Esophagus muscularis mucosa (tissue), 4 donors: ENCODE data around the gene ADAMTSL1. TPM values are rescaled to one million over a fixed set of nuclear protein-coding genes. Genes with fewer than 3 reads are reported as not detected.

Source experiments
- DNase-seq: peaks from one replicate; pipeline ENCODE4 v3.0.0-alpha.2; 2017; ENCODE audit errors: extremely low spot score
- H3K27ac ChIP-seq, 4 donors: fragments of 200-600 bp; sonication (generic); replicated peaks in 1 of 4; 1 replicate in 3 of 4; 2 replicates in 1 of 4; pipeline ENCODE4 v1.5.1; 2016 to 2019; ENCODE audit warnings: mild to moderate bottlenecking in 1 of 4
- H3K27me3 ChIP-seq, 4 donors: fragments of 200-600 bp; sonication (generic); one replicate each; pipeline versions ENCODE4 v1.5.1 to v1.6.0; 2016 to 2019
- H3K36me3 ChIP-seq, 4 donors: fragments of 200-600 bp; sonication (generic); one replicate each; pipeline ENCODE4 v1.5.1; 2016 to 2019
- H3K4me1 ChIP-seq, 4 donors: fragments of 200-600 bp; sonication (generic); one replicate each; pipeline ENCODE4 v1.5.1; 2016 to 2019
- H3K4me3 ChIP-seq, 4 donors: fragments of 200-600 bp; sonication (generic); 1 replicate in 2 of 4; 2 replicates in 2 of 4; pipeline ENCODE4 v1.5.1; 2016 to 2019; ENCODE audit warnings: mild to moderate bottlenecking in 4 of 4, moderate library complexity in 1 of 4
- H3K9me3 ChIP-seq, 4 donors: fragments of 200-600 bp; sonication (generic); 1 replicate in 3 of 4; 2 replicates in 1 of 4; pipeline ENCODE4 v1.5.1; 2016 to 2019
- CTCF ChIP-seq, 3 experiments: fragments of 200-600 bp in 2 of 3; fragments of 450-650 bp in 1 of 3; sonication (generic) in 2 of 3; IDR thresholded peaks; one replicate each; pipeline ENCODE4 v1.5.1; 2017 to 2019; ENCODE audit warnings: antibody characterized with exemption in 3 of 3, mild to moderate bottlenecking in 2 of 3, moderate library complexity in 1 of 3
- EP300 ChIP-seq: sonication (generic); formaldehyde crosslinking; IDR thresholded peaks from one replicate; pipeline ENCODE4 v1.6.1; 2017; ENCODE audit warnings: antibody characterized with exemption
- POLR2A ChIP-seq: fragments of 450-650 bp; IDR thresholded peaks from one replicate; pipeline ENCODE4 v1.6.1; 2017; ENCODE audit warnings: antibody characterized with exemption, moderate library complexity, mild to moderate bottlenecking, low read depth
- POLR2AphosphoS5 ChIP-seq, 2 donors: sonication (generic); formaldehyde crosslinking; IDR thresholded peaks; one replicate each; pipeline ENCODE4 v1.6.1; 2017; ENCODE audit warnings: antibody characterized with exemption in 2 of 2
- WGBS: methylation state at CpG from one replicate; pipeline ENCODE4 v1.1.5; 2018; 5-methylcytosine and 5-hydroxymethylcytosine counted together
- intact Hi-C: fragments of 100-400 bp; cut with DNase I; formaldehyde crosslinking; loops from one replicate; pipeline ENCODE4 v1.15.1; 2023
- total RNA-seq, 4 donors: library from RNA; depleted of rRNA; stranded (reverse); fragments of >200 nt; gene quantifications; one replicate each; pipeline versions ENCODE4 v1.1.0 to v1.2.1, GENCODE V29; 2016

Gene ADAMTSL1
- total RNA-seq, 4 donors from 2014 or later, result 81.7 to 172 (median 145) TPM

DNA sequence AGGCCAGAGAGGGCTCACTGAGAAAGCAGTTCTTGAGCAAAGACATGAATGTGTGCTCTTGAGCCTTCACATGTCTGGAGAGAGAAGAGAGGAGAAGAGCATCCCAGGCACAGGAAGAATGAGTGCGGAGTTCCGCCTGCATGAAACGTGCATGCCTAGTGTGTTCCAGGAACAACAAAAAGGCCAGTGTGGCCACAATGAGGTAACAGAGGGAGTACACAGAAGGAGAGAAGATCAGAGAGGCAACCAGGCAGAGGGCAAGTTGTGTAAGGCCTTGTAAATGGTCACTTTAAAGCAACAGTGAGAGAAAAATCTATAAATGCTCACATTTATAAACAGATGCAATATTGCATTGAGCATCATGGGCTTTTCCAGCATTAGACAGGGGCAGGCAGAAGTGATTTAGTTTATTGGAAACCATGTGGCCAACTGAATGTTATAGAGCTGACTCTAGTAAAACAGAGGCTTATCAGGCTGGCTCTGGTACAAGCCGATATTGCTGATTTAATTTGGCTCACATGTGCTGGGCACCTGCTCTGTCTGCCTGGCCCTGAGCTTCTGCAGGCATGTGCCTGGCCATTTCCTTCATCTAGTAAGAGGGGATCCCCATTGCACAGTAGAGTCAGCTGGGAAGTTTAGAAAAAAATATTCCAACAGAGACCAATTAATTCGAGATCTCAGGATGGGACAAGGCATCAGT, 373.8 kb downstream of the ADAMTSL1 start:
- no peak for DNase-seq
- no peak overlapping the region for H3K27ac ChIP-seq
- intact Hi-C loops, result no loop called here
- H3K27me3 ChIP-seq, result no peaks in the 10 kb centered on the region
- TF ChIP-seq POLR2AphosphoS5 (IDR thresholded peaks at IDR 0.05), result no peak
- no peak for TF ChIP-seq CTCF (IDR thresholded peaks at IDR 0.05)
- TF ChIP-seq EP300, result no peak
- 72% methylated on average over 5 of the region's 5 CpGs for WGBS
- H3K4me3 ChIP-seq, result no peak overlapping the region
- peaks cover 0 to 8% (median 0%) of the 10 kb centered on the region in 4 donors for H3K4me1 ChIP-seq
- H3K36me3 ChIP-seq, result peaks cover 0 to 6% (median 0%) of the 10 kb centered on the region in 4 donors
- no peaks in the 10 kb centered on the region for H3K9me3 ChIP-seq

DNA sequence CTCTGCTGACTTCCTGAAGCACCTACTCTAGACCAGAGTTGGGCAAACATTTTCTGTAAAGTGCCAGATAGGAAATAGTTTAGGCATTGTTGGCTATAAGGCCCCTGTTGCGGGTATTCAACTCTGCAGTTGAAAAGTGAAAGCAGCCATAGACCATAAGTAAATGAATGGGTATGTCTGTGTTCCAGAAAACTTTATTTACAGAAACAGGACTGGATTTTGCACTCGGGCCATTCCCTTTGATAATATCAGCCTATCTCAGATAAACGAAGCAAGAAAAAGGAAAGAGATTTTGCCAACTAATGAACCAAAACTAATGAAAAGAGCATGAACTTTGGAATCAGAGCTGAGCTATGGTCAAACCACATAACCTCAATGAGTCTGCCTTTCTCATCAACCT, 374.7 kb downstream of the ADAMTSL1 start:
- Histone ChIP-seq H3K27ac (no peak overlapping the region), H3K4me1 (peaks cover 0 to 8% (median 0%) of the 10 kb centered on the region in 4 donors), H3K4me3 (no peak overlapping the region), H3K36me3 (peaks cover 0 to 6% (median 0%) of the 10 kb centered on the region in 4 donors), H3K27me3 (no peaks in the 10 kb centered on the region), H3K9me3 (no peaks in the 10 kb centered on the region)
- DNase-seq, result no peak
- TF ChIP-seq EP300 (no peak), POLR2AphosphoS5 (IDR thresholded peaks at IDR 0.05) (no peak), POLR2A (no peak), CTCF (IDR thresholded peaks at IDR 0.05) (no peak)
- intact Hi-C loops, result no loop called here
- 75% methylated on average over 3 of the region's 3 CpGs for WGBS

DNA sequence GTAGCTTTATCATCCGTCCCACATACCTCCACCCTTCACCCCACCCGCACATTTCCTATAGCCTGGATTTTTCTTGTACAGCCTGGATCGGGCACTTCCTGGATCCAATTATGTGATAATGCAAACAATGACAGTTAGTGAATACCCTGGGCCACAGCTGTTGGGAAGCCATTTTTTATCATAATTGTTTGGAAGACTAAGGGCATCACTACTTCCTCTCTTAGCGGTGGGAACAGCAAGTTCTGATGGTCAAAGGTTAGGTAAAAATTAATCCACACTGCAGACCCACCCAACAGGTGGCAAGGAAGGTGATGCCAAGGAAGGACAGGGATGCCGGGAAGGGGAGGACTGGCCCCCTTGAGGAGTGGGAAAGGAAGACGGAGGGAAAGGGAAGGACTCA, 375.3 kb downstream of the ADAMTSL1 start:
- TF ChIP-seq POLR2A (no peak), POLR2AphosphoS5 (IDR thresholded peaks at IDR 0.05) (no peak)
- peaks cover 0 to 8% (median 0%) of the 10 kb centered on the region in 4 donors for H3K4me1 ChIP-seq
- peaks cover 0 to 6% (median 0%) of the 10 kb centered on the region in 4 donors for H3K36me3 ChIP-seq
- H3K27me3 ChIP-seq, result no peaks in the 10 kb centered on the region
- no peak overlapping the region for H3K4me3 ChIP-seq
- H3K27ac ChIP-seq, result no peak overlapping the region
- DNase-seq, result no peak
- H3K9me3 ChIP-seq, result no peaks in the 10 kb centered on the region
- intact Hi-C loops, result no loop called here
- WGBS, result 78% methylated on average over 6 of the region's 6 CpGs

GRCh38 chr9:18849890-18850677, 376.1 kb downstream of the ADAMTSL1 start:
- no peak overlapping the region for H3K4me3 ChIP-seq
- no peaks in the 10 kb centered on the region for H3K27me3 ChIP-seq
- H3K36me3 ChIP-seq, result peaks cover 0 to 4% (median 0%) of the 10 kb centered on the region in 4 donors
- H3K4me1 ChIP-seq, result peaks cover 3 to 8% (median 4%) of the 10 kb centered on the region in 4 donors
- H3K27ac ChIP-seq, result no peak overlapping the region
- no peak for TF ChIP-seq CTCF (IDR thresholded peaks at IDR 0.05)
- TF ChIP-seq EP300, result no peak
- H3K9me3 ChIP-seq, result no peaks in the 10 kb centered on the region
- 92% methylated on average over 4 of the region's 4 CpGs for WGBS
- DNase-seq, result no peak
- intact Hi-C loops, result no loop called here

GRCh38 chr9:18851069-18851795, 377.3 kb downstream of the ADAMTSL1 start:
- 82% methylated on average over 5 of the region's 5 CpGs for WGBS
- intact Hi-C loops, result no loop called here

More at GRCh38 chr9:18851069-18851795, 377.3 kb downstream of the ADAMTSL1 start:
- Histone ChIP-seq H3K27me3 (no peaks in the 10 kb centered on the region), H3K27ac (no peak overlapping the region), H3K36me3 (no peaks in the 10 kb centered on the region), H3K4me1 (peaks cover 12 to 14% (median 13%) of the 10 kb centered on the region in 4 donors), H3K4me3 (no peak overlapping the region), H3K9me3 (no peaks in the 10 kb centered on the region)
- no peak for DNase-seq
- TF ChIP-seq CTCF (IDR thresholded peaks at IDR 0.05), result no peak
- TF ChIP-seq POLR2A, result no peak
- no peak for TF ChIP-seq EP300
- no peak for TF ChIP-seq POLR2AphosphoS5 (IDR thresholded peaks at IDR 0.05)
